DMS153 treated with DMSO at 0.1 percent for 48 hours (cell line): ENCODE data around the gene ALDOC.

ENCODE experiments used
- DNase-seq: peaks from one replicate; lab custom pipeline; 2025; ENCODE audit not compliant: unreplicated experiment; lab: John Stamatoyannopoulos, UW

Gene ALDOC

GRCh38 chr17:28553000-28553505, 23.6 kb downstream of the ALDOC start:
- DNase-seq = no peak

DNA sequence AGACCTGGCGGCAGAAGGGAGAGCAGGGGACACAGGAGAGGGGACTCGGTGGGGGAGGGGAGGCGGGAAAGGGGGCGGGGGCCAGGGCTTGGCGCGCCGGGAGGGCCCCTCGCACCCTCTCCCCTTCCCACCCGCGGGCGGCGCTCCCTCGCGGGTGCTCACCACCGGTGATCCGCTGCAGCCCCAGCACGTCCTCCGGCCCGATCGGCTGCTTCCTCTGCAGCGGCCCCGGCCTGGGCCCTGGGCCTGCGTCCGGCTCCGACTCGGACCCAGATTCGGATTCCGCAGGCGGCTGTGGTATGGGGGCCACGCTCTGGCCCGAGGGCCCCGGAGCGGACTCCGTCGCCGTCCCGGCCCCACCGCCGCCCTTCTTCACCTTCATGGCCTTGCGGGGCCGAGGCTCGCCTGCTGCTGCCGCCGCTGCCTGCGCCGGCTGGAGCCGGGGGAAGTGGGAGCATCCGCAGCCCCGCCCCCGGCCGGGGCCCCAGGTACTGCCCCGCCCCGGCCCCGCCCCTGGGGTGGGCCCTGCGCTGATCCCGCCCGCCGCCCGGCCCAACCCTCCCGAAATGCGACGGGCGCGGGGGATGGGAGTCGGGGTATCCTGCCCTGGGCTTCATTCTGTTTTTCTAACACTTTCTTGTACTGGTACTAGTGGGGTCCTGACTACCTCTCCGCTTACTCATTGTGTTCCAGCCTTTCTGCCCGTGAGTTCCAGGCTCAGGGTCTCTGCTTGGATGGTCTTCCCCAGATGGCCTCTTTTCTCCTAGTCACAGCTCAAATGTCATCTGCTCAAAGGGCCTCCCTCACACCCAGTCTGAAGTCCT, 24.3 kb downstream of the ALDOC start, which contains the start of gene UNC119:
Gene UNC119, minus strand, starts transcription at position 449 of the 824 bp plus-strand sequence. Its CDS starts 67 bp downstream, at position 382.
- peak; percentile 62 for DNase-seq

- DNase-seq = no peak
Observed at GRCh38 chr17:28551421-28552175, 25.1 kb downstream of the ALDOC start.

GRCh38 chr17:28550858-28551257, 25.8 kb downstream of the ALDOC start:
- no peak for DNase-seq

- DNase-seq = no peak
Observed at GRCh38 chr17:28549236-28550132, 27.2 kb downstream of the ALDOC start.

- DNase-seq = no peak
Observed at GRCh38 chr17:28548417-28549130, 28.1 kb downstream of the ALDOC start.

GRCh38 chr17:28547623-28548416, 28.9 kb downstream of the ALDOC start:
- peak; percentile 38 for DNase-seq

DNA sequence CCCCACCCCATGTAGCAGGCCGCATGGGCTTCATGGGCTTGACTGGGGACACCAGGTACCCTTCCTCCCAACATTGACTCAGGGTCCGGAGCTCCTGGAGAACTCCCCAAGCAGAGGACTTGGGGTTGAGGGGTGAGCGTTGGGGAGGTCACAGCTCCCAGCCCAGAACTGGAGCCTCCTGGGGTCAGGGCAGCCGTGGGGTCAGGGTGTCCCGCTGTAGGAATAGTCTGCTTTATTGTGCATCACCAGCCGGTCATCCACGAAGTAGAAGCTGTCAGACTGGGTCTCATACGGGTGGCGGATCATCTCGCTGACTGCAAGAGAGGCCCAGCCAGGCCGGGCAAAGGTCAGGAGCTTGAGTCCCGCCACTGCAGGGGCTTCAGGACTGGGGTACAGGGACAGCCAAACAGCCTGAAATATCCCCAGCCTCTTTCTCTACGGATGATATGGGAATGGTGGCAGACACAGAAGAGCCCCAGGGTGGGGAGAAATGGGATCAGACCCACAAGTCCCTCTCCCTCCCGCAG, 29.5 kb downstream of the ALDOC start:
- DNase-seq = no peak

DNA sequence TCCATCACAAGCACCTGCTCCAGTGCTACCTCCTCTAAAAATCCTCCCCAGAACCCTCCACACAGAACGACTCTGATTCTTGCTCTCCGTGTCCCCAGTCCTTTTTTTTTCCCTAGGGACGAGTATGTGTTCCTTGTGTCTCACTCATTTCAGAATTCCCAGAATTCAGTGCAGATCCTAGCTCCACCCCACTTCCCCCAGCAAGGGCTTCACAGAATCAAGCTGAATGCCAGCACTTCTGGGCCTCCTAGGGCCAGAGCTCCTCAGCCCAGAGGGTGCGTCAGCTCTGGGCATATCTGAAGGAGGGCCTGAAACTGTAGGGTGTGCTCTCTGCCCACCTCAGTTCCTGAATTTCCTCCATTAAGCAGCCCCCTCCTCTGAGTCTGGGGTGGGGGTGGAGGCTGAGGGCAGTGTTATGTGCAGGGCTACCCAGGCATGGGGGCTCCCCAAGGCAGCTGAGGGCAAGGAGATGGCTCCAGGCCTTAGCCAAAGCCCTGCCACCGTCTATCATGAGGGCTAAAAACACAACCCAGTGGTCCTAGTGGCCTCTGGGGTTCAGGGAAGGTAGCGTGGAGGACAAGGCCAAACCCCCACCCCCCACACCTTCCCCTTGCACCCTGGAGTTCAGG, 30.8 kb downstream of the ALDOC start:
- no peak for DNase-seq

GRCh38 chr17:28545141-28545503, 31.6 kb downstream of the ALDOC start:
- no peak for DNase-seq

DNA sequence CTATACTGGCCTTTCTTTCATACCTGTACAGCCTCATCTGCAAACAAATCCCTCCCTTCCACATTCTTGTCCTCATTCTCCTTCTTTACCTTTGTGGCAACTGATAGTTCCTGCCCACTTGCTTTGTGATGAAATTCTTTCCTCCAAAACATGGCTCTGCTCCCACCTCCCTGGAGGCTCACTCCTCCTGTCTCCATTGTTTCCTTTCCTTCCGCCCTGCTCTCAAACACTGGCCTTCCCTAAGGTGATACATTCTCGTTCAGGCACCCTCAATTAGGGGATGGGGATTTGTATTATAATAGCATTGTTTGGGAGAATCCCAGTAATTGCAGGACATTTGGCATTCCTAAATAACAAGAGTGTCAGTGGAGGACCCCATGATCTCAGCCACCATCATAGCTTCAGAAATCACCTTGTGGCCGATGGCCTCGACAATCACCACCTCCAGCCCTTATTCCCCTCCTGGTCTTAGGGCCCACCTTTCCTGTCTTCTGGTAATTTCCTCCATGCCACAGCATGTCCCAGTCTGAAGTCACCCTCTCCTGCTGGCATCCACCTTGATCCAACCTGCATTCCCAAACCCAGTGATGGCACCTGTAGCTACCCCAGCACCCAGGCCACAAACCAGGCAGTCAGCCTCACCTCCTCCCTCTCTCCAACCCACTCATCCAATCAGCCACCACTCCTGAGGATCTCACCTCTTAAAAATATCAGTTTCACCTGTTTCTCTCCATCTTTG, 32.1 kb downstream of the ALDOC start:
- DNase-seq = no peak

DNA sequence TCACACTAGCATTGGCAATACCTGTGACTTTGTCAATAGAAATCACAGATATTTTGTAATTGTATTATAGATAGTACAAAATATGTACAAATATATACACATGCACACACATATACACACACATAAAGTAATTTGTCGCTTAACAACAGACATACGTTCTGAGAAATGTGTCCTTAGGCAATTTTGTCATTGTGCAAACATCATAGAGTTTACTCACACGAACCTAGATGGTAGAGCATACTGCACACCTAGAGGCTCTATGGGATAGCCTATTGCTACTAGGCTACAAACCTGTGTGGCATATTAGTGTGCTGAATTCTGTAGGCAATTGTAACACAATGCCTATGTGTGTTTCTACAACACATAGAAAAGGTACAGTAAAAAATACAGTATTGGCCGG, 35.3 kb downstream of the ALDOC start:
- DNase-seq = no peak

DNA sequence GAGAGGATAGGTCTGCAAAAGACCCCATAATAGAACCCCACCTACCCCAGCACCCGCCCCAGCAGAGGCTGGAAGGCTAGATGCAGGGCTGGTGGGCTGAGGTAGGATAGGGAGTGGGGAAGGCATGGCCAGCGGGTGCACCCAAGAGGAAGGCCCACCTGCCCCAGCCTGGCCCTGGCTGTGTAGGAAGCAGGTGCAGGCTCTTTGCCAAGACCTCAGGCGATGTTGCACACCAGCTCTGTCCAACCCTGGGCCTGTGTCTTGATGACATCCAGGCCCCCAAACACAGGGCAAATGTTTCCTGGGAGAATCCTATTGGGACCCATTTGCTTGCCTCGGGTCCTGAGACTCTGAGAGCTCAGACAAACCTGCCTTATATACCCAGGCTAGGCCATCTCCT, 36.5 kb downstream of the ALDOC start:
- DNase-seq = no peak

DNA sequence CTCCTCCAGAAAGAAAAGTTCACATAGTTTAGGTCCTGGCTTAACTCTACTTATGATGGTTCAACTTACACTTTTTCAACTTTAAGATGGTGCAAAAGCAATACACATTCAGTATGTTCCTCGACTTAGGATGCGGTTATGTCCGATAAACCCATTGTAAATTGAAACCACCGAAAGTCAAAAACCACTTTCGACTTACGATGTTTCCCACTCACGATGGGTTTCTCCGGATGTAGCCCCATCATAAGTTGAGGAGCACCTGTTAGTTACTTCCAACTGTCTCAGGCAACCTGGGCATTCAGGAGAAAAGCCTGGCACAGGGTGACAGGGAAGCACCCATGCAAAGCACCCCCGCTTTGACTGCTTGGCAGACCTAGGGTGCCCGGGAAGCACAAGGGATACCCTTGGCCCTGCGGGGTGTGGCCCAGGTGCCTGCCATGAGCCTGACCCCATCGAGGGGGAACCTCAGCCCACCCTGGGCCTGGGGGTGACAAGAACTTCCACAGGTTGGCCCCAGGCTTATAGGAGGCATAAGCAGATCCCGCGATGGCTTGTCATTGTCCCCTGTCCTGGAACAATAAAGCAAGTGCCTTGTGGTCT, 38.3 kb downstream of the ALDOC start:
- no peak for DNase-seq

GRCh38 chr17:28537219-28537610, 39.5 kb downstream of the ALDOC start:
- no peak for DNase-seq

- no peak for DNase-seq
Observed at GRCh38 chr17:28536532-28537218, 40.0 kb downstream of the ALDOC start.

DNA sequence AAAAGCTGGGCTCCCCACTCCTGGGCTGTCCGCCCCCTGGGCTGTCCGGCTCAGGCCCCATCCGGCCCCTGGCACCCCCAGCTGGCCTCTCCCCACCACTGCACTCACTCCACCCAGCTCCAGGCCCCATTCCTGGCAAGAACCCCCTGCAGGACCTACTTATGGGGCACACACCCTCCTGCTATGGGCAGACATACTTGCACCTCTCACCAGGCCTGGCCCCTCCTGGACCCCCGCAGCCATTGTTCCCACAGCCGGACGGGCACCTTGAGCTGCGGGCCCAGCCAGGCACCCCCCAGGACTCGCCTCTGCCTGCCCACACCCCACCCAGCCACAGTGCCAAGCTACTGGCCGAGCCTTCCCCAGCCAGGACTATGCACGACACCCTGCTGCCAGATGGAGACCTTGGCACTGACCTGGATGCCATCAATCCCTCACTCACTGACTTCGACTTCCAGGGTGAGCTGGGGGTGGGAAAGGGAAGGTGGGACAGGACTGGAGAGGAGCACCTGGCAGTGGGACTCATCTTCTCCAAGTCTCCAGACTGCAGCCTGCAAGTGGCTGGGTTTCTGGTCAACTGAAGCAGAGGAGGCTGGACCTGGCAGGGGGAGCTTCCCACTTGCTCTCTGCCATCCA, 41.8 kb downstream of the ALDOC start:
- DNase-seq = no peak
